NCI-H345 (cell line): ENCODE results near the gene FKBP4.

ENCODE experiments used
- DNase-seq: peaks from one replicate; lab custom pipeline; 2025; lab: John Stamatoyannopoulos, UW

The FKBP4 gene

GRCh38 chr12:2853626-2854025 lies 58.9 kb downstream of the FKBP4 start:
- DNase-seq: peak; percentile 53
